GM19324 (cell line): ENCODE data around the gene SYNJ2.
"Not testable (repeated sequence)": the region's sequence is repeated elsewhere in the genome, so short reads cannot be mapped to it uniquely, and the experiment has no call there.

Source experiments
- ATAC-seq: cut with Tn5 transposase; IDR thresholded peaks from one replicate; pipeline ENCODE4 v1.9.1; 2021; ENCODE audit warnings: mild to moderate bottlenecking, moderate library complexity; ENCODE audit not compliant: unreplicated experiment, low FRiP score

The SYNJ2 gene, protein sequence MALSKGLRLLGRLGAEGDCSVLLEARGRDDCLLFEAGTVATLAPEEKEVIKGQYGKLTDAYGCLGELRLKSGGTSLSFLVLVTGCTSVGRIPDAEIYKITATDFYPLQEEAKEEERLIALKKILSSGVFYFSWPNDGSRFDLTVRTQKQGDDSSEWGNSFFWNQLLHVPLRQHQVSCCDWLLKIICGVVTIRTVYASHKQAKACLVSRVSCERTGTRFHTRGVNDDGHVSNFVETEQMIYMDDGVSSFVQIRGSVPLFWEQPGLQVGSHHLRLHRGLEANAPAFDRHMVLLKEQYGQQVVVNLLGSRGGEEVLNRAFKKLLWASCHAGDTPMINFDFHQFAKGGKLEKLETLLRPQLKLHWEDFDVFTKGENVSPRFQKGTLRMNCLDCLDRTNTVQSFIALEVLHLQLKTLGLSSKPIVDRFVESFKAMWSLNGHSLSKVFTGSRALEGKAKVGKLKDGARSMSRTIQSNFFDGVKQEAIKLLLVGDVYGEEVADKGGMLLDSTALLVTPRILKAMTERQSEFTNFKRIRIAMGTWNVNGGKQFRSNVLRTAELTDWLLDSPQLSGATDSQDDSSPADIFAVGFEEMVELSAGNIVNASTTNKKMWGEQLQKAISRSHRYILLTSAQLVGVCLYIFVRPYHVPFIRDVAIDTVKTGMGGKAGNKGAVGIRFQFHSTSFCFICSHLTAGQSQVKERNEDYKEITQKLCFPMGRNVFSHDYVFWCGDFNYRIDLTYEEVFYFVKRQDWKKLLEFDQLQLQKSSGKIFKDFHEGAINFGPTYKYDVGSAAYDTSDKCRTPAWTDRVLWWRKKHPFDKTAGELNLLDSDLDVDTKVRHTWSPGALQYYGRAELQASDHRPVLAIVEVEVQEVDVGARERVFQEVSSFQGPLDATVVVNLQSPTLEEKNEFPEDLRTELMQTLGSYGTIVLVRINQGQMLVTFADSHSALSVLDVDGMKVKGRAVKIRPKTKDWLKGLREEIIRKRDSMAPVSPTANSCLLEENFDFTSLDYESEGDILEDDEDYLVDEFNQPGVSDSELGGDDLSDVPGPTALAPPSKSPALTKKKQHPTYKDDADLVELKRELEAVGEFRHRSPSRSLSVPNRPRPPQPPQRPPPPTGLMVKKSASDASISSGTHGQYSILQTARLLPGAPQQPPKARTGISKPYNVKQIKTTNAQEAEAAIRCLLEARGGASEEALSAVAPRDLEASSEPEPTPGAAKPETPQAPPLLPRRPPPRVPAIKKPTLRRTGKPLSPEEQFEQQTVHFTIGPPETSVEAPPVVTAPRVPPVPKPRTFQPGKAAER (N-terminal part only)

DNA sequence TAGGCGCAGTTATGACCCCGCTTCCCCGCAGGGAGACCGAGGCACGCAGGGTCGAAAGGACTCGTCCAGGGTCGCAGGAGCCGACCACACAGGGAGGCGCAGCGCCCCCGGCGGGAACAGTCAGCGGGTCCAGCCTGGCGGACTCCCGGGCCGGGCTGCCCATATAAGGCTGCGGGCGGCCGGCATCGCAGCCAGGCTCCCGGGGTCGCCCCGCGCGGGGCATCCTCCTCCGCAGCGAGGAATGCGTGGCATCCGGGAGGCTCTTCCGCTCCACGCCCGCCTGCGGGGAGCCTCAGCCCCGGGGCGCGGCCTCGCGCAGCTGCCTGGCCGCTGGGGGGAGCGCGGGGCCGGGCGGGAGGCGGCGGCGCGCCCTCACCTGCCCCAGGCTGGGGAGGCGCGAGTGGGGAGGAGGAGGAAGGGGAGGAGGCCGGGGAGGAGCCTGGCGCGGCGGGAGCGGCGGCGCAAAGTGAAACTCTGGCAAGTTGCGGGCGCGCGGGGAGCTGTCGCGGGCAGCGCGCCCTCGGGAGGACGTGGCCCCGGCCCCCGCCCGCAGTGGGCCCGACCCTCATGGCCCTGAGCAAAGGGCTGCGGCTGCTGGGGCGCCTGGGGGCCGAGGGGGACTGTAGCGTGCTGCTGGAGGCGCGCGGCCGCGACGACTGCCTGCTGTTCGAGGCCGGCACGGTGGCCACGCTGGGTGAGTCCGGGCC lies at the start of gene SYNJ2:
Gene SYNJ2, plus strand, starts transcription at position 469 of the 707 bp plus-strand sequence. Its CDS starts 99 bp downstream, at position 568.
- peak; percentile 86 for ATAC-seq

DNA sequence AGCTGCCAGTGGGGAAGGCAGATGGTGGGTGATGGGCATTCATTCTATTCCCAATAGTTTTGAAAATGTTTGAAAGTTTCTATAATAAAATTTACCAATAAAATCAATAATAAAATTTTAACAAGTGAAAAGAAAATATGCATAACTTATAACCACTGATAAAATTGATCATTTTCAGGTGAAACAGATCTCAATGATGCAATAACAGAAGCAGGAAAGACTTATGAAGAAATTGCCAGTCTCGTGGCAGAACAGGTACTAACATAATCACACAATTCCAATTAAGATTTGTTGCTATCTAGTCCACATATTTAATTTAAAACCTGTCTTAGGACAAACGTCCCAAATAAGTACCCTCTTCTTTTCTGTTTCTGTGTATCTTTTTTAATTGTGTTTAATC lies 45.9 kb upstream of the SYNJ2 start:
- ATAC-seq: no peak

DNA sequence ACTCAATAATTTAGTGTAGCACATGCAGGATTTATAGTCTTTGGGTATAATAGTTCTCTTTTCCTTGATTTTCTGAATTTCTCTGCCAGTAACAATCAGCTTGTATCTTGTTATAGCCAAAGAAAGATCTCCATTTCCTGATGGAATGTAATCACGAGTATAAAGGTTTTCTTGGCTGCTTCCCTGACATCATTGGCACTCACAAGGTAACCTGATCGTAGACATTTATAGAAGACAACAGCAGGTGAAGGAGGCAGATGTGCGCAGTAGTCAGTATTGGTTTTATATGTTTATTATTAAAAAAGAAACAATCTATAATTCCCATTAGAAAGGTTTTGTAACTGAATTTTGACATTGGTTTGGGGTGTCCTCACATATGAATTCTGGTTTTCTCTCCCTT lies 44.3 kb upstream of the SYNJ2 start:
- ATAC-seq: no peak

DNA sequence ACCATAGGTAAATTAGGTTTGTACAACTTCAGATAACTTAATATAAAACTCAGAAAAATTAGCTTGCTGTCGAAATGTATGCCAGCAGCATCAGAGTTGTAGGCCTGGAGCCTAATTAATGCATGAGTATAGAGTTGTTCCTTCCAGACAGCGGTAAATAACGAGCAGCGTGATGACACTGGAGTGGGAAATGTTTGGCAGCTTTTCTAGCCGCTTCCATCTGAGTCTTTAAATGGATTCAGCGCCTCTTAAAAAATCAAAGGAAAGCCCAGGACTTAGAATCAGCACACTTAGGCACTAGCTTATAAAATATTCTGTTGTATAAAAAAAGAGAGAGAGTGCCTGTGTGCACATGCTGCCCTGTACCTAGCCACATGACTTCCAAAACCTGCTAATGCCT lies 43.7 kb upstream of the SYNJ2 start:
- no peak for ATAC-seq

DNA sequence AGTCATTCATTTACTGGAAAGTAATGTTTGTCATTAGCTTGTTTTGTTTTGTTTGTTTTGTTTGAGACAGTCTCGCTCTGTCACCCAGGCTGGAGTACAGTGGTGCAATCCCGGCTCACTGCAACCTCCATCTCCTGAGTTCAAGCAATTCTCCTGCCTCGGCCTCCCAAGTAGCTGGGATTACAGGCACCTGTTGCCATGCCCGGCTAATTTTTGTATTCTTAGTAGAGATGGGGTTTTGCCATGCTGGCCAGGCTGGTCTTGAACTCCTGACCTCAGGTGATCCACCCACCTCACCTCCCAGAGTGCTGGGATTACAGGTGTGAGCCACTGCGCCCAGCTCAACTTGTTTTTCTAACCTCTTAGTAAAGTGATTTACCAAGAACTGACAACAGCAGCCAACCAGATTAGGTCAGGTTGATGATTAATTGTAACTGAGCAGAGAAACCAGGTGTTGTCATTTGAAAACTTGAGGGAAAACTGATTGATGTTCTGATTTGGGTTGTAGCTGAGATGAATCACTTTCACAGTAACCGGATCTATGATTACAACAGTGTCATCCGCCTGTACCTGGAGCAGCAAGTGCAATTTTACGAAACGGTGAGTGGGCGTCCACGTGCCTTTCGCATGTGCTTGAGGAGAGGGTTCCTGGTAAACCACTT lies 41.2 kb upstream of the SYNJ2 start:
- ATAC-seq: not testable (repeated sequence)

DNA sequence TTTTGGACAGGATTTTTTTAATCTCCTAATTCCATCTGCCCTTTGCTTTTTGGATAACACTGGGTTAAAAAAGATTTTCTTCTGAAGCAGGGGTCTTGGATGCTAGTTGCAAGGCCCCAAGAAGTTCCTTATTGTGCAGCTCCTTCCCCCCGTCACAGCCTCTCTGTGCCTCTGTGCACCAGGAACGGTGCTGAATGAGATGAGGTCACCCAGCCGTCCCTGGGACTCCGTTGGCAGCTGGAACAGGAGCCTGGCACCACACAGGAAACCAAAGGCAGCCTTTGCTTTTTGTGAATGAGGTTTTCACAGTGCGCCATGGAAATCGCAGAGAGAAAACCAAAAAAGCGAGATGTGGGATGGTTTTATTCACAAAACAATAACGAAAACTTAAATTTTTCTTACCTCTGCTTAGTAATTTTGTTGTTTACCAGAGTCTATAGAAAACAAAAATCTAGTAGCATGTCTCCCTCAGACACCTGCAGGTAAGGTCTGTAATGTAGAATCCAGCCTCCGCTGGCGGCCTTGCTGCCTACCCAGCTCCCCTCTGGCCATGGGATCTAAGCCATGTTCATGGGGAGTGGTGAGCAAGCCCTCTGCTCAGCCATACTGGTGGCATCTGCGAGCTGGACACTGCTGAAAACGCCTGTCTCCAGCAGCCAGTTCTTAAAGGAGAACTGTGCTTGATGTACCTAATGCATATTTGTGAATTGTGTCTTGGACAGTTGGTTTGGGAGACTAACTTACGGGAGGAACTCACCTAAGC lies 40.4 kb upstream of the SYNJ2 start:
- ATAC-seq: no peak

DNA sequence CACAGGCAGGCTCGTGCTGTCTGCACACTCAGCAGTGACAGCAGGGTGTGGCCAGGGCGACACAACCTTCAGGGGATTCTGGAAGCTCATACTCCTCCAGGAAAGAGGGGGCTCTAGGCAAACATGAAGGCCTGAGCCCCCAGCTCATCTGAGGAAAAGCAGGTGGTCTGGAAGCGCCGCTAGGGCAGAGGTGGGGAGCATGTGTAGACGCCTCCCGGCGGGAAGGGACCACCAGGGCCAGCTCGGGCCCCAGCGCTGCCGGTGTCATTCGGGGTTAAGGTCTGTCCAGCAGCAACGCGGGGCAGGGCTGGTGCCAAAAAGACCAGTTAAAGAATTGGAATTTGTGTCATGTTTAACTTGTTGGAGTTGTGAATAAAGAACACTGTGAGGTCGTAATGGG lies 39.3 kb upstream of the SYNJ2 start:
- ATAC-seq: no peak

DNA sequence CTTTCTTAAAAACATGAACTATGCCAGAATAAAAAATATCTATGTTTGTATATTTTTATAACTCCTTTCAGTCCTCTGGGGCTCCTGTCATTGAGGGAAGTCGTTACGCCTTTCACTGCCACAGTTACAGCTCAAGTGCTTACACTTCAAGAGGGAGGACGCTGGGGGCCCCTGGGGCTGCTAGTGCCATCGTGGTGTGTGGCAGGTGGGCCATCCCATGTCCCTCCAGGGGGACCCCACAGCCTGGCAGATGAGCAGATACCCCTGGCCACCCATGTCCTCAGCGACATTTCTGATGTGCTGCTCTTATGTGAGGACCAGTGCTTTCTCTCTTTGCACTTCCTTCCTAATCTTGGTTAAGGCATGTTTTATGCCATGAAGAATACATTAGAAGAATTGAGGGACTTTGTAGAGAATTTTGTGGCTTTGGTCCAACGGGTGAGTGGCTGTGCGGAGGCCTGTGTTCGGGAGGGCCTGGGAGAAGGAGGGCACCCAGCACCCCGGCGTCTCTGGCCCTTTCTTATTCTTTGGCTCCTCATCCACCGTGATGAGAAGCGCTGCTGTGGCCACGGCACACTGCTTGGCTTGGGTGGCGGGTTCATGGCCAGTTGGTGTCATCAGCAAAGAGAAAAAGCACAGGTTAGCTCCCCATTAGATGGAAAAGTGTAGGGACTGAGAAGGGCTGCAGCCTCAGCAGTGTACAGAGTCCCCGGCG lies 38.3 kb upstream of the SYNJ2 start:
- ATAC-seq: no peak

DNA sequence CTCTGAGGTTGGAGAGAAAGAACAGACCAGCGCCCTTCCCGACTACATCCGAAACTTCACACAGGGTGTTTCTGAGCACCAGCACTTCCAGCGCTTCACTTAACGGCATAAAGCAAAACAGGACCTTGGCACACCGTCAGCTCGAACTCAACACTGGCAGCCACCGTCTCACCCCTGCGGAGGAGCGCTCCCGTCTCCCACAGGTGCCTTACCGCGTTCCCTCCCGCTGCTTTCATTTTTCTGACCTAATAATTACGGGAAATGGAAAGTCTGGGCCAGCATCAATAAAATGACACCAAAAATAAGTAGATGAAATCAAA lies 37.7 kb upstream of the SYNJ2 start:
- ATAC-seq: no peak

DNA sequence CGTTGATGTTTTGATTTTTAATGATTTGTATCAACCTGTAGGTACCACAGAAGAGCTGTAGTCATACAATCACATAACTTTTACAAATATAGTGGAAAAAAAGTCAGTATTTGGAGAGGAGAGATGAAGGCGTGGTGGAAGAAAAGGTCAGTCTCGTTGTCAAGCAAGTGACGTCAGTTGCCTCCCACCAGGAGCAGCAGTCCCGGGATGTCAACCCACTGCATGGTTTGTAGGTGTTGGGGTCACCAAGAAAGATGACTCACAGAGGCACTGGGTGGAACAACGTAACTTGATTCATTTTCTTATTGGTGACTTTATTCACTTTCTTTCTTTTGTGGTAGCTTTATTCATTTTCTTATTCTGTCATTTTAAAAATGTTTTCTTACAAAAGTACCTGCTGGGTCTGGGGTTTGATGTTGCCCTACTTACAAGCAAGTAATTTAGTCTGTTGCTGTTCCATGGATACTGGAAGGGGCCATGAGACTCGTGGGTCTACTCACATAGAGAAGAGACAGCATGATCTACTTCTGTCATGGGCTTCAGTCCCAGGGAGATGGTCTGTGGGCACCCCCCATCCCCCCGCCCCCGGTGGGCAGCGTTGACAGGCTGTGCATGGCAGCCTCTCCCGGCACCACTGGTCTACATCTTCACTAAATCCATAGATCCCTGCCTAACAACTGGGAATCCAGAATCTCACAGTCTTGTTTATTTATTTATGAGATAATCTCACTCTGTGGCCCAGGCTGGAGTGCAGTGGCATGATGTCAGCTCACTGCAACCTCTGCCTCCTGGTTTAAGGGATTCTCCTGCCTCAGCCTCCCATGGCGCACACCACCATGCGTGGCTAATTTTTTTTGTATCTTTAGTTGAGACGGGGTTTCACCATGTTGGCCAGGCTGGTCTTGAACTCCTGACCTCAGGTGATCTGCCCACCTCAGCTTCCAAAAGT lies 36.4 kb upstream of the SYNJ2 start:
- ATAC-seq: no peak

DNA sequence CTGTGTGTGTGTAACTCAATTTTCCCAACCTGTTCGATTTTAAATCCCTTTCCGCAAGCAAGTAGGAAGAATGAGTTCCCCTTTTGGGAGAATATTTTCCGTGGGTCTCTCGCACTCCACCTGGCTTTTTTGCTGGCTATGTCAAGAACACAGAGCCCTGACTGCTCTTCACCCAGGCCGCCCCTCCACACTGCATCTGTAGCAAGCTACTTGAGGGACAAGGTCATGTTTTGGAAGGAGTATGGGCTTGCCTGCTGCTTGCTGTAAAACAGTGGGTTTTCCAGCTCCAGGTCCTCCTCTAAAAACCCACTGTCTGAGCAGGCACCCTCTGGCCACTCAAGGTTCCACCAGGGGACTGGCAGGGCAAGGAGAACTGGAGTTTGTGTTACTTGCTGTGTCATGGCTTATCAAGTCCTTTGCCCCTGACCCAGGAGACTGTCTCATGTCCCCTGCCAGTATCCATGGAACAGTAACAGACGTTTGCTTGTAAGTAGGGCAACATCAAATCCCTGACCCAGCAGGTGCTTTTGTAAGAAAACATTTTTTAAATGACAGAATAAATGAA lies 35.5 kb upstream of the SYNJ2 start:
- ATAC-seq: no peak

DNA sequence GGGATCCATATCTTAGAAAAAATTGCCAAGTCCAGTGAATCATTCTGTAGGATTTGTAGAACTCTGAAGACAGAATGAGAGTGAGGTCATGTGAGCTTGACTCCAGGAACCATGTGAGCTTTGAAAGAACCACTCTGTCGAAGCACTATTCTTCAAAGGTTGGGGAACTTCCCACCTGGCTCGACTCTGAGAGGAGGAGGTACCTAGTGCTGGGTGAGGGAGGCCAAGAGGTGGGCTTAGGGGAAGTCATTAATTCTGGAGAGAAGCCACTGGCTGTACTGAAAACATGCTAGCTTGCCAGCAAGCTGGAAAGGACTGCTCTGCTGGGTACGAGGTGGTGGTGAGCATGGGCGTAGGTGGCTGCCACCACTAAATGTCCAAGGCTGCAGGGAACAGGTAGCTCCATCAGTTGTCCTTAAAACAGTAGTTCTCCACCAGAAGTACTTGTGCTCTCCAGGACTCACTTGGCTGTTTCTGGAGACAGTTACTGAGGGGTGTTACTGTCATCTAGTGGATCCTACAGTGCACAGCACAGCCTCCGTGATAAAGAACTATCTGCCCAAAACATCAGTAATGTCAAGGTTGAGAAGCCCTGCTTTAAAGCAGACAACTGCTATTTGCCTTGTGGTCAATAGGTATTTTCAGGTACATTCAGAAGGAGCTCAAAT lies 34.7 kb upstream of the SYNJ2 start:
- no peak for ATAC-seq

DNA sequence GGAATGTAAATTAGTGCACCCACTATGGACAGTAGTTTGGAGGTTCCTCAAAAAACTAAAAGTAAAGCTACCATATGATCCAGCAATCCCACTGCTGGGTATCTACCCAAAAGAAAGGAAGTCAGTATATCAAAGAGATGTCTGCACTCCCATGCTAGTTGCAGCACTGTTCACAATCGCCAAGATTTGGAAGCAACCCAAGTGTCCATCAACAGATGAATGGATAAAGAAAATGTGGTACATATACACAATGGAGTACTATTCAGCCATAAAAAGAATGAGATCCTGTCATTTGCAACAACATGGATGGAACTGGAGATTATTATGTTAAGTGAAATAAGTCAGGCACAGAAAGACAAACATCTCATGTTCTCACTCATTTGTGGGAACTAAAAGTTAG lies 30.8 kb upstream of the SYNJ2 start:
- ATAC-seq: not testable (repeated sequence)

DNA sequence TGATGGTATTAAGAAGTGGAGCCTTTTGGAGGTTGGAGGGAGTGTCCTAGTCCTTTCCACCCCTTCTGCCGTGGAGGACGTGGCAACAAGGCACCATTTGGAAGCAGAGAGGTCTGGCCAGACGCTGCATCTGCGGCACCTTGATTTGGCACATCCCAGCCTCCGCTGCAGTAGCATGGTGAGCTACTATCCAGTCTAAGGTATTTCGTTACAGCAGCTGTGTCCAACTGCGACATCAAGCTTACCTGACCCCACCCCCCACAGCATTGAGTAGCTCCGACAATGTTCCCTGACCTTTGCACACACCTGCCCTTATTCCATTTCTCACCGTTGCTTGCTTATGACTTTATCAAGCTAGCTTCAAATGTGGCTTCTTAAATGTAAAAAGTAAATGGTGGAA lies 29.8 kb upstream of the SYNJ2 start:
- ATAC-seq: no peak

DNA sequence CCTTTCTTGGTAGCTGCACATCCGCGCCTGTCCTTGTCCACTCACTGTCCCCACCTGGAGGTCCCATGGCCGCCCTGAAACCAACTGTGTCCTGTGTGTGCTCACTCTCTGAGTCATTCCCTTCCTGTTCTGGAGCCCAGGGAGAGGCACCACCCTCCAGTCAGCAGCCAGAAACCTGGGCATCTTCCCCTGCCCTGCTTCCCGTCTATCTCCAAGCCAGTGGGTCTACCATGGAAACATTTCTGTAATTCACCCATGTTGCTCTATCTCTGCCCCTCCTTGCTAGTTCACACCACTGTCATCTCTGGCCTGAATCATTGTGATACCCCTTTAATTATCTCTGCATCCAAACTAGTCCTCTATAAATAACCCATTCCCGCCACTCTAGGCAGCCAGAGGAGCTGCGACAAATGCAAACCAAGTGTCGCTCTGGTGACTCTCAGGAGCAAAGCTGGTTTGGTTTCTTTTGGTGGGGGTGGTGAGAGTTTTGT lies 28.8 kb upstream of the SYNJ2 start:
- ATAC-seq: no peak

DNA sequence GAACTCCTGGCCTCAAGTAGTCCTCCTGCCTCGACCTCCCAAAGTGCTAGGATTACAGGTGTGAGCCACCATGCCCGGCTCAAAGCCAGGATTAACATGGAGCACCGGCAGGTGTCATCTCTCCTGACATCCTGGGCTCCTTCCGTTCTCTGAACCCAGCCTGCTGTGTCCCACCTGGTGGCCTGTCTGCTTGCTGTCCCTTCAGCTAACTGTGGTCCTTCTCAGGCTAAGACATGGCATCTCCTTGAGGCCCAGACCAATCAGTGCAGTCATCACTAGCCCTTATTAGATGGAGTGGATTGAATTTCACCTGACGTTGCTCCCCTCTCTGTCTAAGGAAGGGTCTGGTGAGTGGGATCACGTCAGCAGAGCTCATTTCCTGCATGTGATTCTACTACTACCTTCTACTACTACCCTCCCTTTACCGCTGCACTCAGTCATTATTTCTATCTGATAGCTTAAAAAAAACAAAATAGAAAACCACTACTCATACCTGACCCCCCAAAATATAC lies 28.0 kb upstream of the SYNJ2 start:
- ATAC-seq: no peak
